GM18511 (cell line): ENCODE results near the gene PDE6C.

Experiments used
- ATAC-seq: cut with Tn5 transposase; IDR thresholded peaks from one replicate; pipeline ENCODE4 v1.9.1; 2021; ENCODE audit warnings: mild to moderate bottlenecking, moderate library complexity; ENCODE audit not compliant: unreplicated experiment

PDE6C gene

GRCh38 chr10:93701866-93702209, 89.5 kb downstream of the PDE6C start:
- peak; percentile 28 for ATAC-seq

DNA sequence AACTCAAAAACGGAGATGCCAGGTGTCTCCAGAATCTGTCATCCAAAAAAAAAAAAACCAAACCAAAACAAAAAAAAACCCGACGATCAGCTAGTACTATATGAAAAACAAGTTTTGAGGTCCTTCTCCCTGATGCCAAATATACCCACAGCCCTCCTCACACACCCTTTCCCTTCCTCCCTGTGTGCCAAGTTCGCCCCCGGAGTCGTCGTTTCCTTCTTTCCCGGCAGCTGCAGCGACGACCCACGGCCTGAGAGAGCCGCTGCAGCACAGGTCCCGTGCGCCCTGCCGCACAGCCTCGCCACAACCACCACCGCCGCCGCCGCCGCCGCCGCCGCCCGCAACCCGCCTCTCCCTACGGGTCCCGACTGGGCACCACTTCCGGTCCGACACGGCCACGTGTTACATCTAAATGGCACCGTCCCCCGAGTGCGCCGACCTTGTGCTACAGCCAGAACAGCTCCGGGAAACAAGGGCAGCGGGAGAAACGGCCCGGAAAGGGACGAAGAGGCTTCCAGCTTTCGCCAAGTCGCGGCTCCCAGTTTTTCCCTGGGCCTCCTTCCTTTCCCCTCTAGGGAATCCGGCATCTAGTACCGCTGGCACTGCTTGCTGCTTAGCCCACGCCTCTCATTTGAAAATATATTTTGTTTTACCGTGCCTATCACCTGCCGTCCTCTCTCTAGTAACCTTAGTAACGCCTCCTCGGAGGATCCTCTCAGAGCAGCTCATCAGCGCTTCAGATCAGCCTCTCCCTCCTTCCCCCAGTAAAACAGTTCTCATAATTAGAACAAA, 90.1 kb downstream of the PDE6C start, which contains the start of gene FRA10AC1:
Gene FRA10AC1 (minus strand): TSS at position 383 of the 792 bp plus-strand sequence. CDS start 2,486 bp downstream, outside the sequence.
- ATAC-seq: peak; percentile 89

DNA sequence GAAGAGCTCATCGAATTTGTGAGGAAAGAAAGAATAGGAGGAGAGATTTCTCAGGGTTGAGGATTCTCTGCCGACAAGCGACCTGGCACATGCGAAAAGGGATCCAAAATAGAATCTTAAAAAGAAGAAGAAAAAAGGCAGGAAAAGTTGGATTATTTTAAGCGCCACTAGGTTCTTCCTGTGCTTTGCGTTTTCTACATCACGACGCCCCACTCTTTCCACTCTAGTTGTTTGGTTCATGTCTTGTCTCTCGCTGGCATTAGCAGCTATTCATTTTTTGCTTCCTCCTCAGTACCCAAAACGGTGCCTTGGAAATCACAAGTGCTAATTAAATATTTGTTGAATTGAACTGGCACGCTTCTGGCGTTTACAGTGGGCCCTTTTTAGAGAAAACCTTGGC, 90.7 kb downstream of the PDE6C start:
- ATAC-seq: peak; percentile 14

GRCh38 chr10:93703841-93704240, 91.5 kb downstream of the PDE6C start:
- ATAC-seq: no peak

DNA sequence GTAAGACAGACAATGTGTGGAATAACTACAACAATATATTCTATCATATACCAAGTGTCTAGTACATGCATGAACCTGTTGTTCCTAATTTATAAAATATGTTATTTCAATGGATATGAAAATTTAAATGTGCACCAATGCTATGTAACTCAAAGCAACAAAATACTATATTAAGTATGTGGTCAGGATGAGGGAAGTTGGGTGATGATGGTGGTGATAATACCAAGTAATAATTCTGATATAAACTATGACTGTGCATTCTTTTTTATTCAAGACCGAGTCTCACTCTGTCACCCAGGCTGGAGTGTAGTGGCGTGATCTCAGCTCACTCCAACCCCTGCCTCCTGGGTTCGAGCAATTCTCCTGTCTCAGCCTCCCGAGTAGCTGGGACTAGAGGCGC, 92.1 kb downstream of the PDE6C start:
- no peak for ATAC-seq

DNA sequence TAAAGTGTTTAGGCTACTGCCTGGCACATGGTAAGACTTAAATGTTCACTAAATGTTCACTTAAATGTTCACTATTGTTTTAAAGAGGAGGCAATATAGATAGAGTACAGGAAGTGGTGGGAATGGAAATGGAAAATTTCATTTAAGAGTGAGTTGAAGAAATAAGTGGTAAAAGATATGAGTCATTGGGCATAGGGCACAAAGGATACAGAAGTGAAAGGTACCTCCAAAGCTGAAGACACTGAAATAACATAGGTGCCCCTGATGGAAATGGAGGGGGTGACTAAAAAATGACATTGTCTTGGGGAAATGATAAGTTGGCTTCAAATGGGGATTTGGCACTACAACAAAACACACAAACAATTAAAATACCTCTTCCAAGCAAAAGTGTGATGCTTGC, 95.3 kb downstream of the PDE6C start:
- no peak for ATAC-seq

DNA sequence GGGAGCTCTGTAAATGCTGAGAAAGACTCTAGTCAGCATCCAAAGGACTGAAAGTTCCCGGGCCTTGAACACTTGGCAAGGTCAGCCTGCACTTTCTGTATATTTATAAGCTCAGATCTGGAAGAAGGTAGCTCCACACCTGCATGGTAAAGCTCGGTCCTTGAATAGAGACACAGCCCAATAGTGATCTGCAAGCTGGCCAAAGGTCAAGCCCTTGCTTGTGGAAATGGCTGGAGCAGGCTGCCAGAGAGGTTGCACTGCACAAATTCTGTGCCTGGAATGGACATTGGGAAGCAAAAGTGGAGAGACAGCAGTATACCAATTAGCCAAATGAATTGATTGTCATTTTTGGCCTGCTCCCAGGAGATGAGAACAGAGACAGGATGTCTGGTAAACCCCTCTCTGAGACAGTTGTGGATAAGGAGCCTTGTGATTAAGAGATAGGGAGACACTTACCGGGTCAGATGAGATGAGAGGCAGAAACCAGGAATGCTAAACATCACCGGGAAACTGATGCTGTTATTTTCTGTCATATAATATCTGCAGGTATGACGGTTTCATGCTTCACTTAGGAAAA, 98.1 kb downstream of the PDE6C start:
- ATAC-seq: no peak

- no peak for ATAC-seq
Measured at GRCh38 chr10:93711891-93712290, 99.6 kb downstream of the PDE6C start.

DNA sequence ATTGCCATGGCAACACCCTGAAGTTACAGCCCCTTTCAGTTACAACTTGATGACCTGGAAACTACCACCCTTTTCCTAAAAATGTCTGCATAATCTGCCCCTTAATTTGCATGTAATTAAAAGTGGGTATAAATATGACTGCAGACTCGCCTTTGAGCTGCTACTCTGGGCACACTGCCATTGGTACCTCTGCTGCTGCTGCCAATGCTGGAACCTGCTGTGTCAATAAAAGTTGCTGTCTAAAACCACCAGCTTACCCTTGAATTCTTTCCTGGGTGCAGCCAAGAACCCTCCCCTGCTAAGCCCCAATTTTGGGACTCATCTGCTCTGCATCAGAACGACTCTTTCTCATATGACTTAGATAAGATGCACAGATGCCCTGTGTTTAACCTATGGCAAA, 100.3 kb downstream of the PDE6C start:
- ATAC-seq: no peak

- ATAC-seq: peak; percentile 86
Measured at GRCh38 chr10:93715345-93715744, 103.0 kb downstream of the PDE6C start.
